OCI-LY1 (cell line): ENCODE results near the gene MDC1.
"Not testable (repeated sequence)": the region's sequence is repeated elsewhere in the genome, so short reads cannot be mapped to it uniquely, and the experiment has no call there.

Experiments used
- CTCF ChIP-seq: fragments of 200-600 bp; sonication (generic), shearing (Covaris generic); IDR thresholded peaks from 2 replicates; pipeline ENCODE4 v1.5.1; 2017; ENCODE audit warnings: mild to moderate bottlenecking, antibody characterized with exemption, low read length, moderate library complexity, mixed read lengths
- EZH2 ChIP-seq: fragments of 200-600 bp; sonication (generic), shearing (Covaris generic); IDR thresholded peaks from 2 replicates; pipeline ENCODE4 v1.8.0; 2017; ENCODE audit warnings: borderline replicate concordance, mixed run types, mild to moderate bottlenecking, antibody characterized with exemption, low read length, moderate library complexity, mixed read lengths

DNA sequence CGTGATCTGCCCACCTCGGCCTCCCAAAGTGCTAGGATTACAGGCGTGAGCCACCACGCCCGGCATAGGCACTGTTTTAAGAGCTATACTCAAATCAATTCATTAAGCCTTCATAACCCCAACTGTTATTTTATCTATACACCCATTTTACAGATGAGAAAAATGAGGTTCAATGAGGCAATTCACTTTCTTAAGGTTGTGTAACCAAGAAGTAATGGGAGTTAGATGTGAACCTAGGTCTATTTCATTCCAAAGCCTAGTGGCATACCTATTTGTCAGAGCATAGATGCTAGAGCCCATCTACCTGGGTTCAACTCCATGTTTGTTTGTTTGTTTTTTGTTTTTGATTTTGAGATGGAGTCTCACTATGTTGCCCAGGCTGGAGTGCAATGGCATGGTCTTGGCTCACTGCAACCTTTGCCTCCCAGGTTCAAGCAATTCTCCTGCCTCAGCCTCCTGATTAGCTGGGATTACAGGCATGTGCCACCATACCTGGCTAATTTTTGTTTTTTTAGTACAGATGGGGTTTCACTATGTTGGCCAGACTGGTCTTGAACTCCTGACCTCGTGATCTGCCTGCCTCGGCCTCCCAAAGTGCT is 39.4 kb upstream of the MDC1 start:
- not testable (repeated sequence) for TF ChIP-seq CTCF, EZH2
